HCT116 (cell line): ENCODE results near the gene WAS. TPM values are rescaled to one million over a fixed set of nuclear protein-coding genes. Genes with fewer than 3 reads are reported as not detected.

Source experiments
- ATAC-seq: fragments of 200-7000 bp; cut with Tn5 transposase; 2 replicates; pipeline ENCODE4 v1.9.1; 2020; ENCODE audit warnings: mild to moderate bottlenecking, moderate library complexity
- BruUV-seq: library from RNA; stranded (reverse); fragments of 400-500 nt; replicated peaks from 2 replicates; lab custom pipeline; 2021; lab: Mats Ljungman, UMichigan
- CTCF ChIA-PET: fragments of 300-600 bp; sonication (Branson Sonifier 250); formaldehyde crosslinking; loops from one replicate; lab custom pipeline; 2021; ENCODE audit warnings: antibody characterized with exemption; lab: Charles Lee
- POLR2A ChIA-PET: fragments of 300-600, 350-600 bp; sonication (Branson Sonifier 250); formaldehyde crosslinking; loops from one replicate; lab custom pipeline; 2021; ENCODE audit warnings: antibody characterized with exemption; lab: Charles Lee
- RAD21 ChIA-PET, 2 experiments: fragments of 300-600 bp; sonication (Branson Sonifier 250); formaldehyde crosslinking; loops; one replicate each; lab custom pipeline; 2023; ENCODE audit warnings: low total read pairs in 2 of 2; ENCODE audit not compliant: uncharacterized antibody in 2 of 2, unreplicated experiment in 2 of 2, low non-redundant PET in 1 of 2; lab: Charles Lee
- DNase-seq: peaks from one replicate; pipeline ENCODE4 v3.0.0-alpha.2; 2010; ENCODE audit warnings: low read depth, low spot score
- H2AFZ ChIP-seq: fragments of 200-600 bp; shearing (Covaris generic), sonication (generic); 2 replicates; pipeline ENCODE4 v1.6.1; 2017; ENCODE audit warnings: low read depth, mixed run types, mixed read lengths, antibody characterized with exemption, low read length; ENCODE audit not compliant: poor library complexity, severe bottlenecking
- H3K27ac ChIP-seq: 2 replicates; pipeline ENCODE4 v1.5.1; 2012; ENCODE audit warnings: low read depth, low read length
- H3K27me3 ChIP-seq: fragments of 200-600 bp; sonication (generic); 2 replicates; pipeline ENCODE4 v1.6.1; 2016; ENCODE audit warnings: mixed run types, low read length, mixed read lengths; ENCODE audit not compliant: insufficient read depth
- H3K36me3 ChIP-seq, 2 experiments: fragments of 200-500 bp in 1 of 2; fragments of 200-600 bp in 1 of 2; sonication (Bioruptor generic) in 1 of 2; sonication (generic) in 1 of 2; 2 replicates each; pipeline versions ENCODE4 v1.5.1 to v1.6.1; 2014 to 2016; ENCODE audit warnings: low read length in 2 of 2, inconsistent platforms in 1 of 2, mixed read lengths in 1 of 2, mixed run types in 1 of 2; ENCODE audit not compliant: insufficient read depth in 2 of 2, control insufficient read depth in 1 of 2
- H3K4me1 ChIP-seq, 2 experiments: fragments of 200-600 bp in 1 of 2; sonication (generic) in 1 of 2; 2 replicates each; pipeline versions ENCODE4 v1.5.1 to v1.6.1; 2012 to 2017; ENCODE audit warnings: low read length in 2 of 2, inconsistent platforms in 1 of 2, mild to moderate bottlenecking in 1 of 2, mixed read lengths in 1 of 2, mixed run types in 1 of 2, moderate library complexity in 1 of 2; ENCODE audit not compliant: insufficient read depth in 2 of 2, control insufficient read depth in 1 of 2
- H3K4me2 ChIP-seq: fragments of 200-600 bp; sonication (generic); 2 replicates; pipeline ENCODE4 v1.6.1; 2017; ENCODE audit warnings: mixed run types, low read length, mixed read lengths
- H3K4me3 ChIP-seq, 2 experiments: fragments of 200-600 bp in 1 of 2; sonication (generic) in 1 of 2; replicated peaks in 1 of 2; 2 replicates each; pipeline ENCODE4 v1.5.1; 2011 to 2016; ENCODE audit warnings: low read length in 2 of 2, control low read depth in 1 of 2, low read depth in 1 of 2, mild to moderate bottlenecking in 1 of 2, mixed read lengths in 1 of 2, mixed run types in 1 of 2
- H3K79me2 ChIP-seq: fragments of 200-600 bp; sonication (generic); 2 replicates; pipeline ENCODE4 v1.6.1; 2017; ENCODE audit warnings: mild to moderate bottlenecking, mixed run types, low read length, moderate library complexity, mixed read lengths; ENCODE audit not compliant: insufficient read depth
- H3K9ac ChIP-seq: fragments of 200-600 bp; sonication (generic); 2 replicates; pipeline ENCODE4 v1.6.1; 2016; ENCODE audit warnings: low read length, mixed read lengths
- H3K9me2 ChIP-seq: fragments of 200-600 bp; sonication (generic), shearing (Covaris generic); 2 replicates; pipeline ENCODE4 v1.6.1; 2017; ENCODE audit warnings: mixed run types, mild to moderate bottlenecking, moderate library complexity; ENCODE audit not compliant: insufficient read depth
- H3K9me3 ChIP-seq, 2 experiments: fragments of 200-500 bp in 1 of 2; fragments of 200-600 bp in 1 of 2; sonication (Bioruptor generic) in 1 of 2; sonication (generic) in 1 of 2; 2 replicates each; pipeline ENCODE4 v1.6.1; 2014 to 2017; ENCODE audit warnings: low read length in 2 of 2, mixed read lengths in 2 of 2, inconsistent platforms in 1 of 2, low read depth in 1 of 2, mild to moderate bottlenecking in 1 of 2, mixed run types in 1 of 2, moderate library complexity in 1 of 2; ENCODE audit not compliant: control insufficient read depth in 1 of 2, insufficient read depth in 1 of 2
- H4K20me1 ChIP-seq: fragments of 200-600 bp; sonication (generic), shearing (Covaris generic); 2 replicates; pipeline ENCODE4 v1.6.1; 2017; ENCODE audit warnings: mixed run types, mild to moderate bottlenecking, moderate library complexity; ENCODE audit not compliant: insufficient read depth
- CTCF ChIP-seq, 3 experiments: fragments of 200-600 bp in 1 of 3; sonication (generic) in 1 of 3; IDR thresholded peaks in 2 of 3; conservative IDR thresholded peaks in 1 of 3; 2 replicates each; pipeline ENCODE4 v1.5.1; 2012 to 2017; ENCODE audit warnings: low read depth in 2 of 3, low read length in 2 of 3, antibody characterized with exemption in 1 of 3, borderline replicate concordance in 1 of 3, control low read depth in 1 of 3, mild to moderate bottlenecking in 1 of 3, mixed read lengths in 1 of 3, mixed run types in 1 of 3, moderate library complexity in 1 of 3; ENCODE audit not compliant: insufficient read depth in 1 of 3
- EGR1 ChIP-seq: IDR thresholded peaks from 2 replicates; pipeline ENCODE4 v1.6.1; 2012; ENCODE audit warnings: low read depth
- FOSL1 ChIP-seq: IDR thresholded peaks from 2 replicates; pipeline ENCODE4 v1.6.1; 2012; ENCODE audit warnings: low read depth
- JUND ChIP-seq: IDR thresholded peaks from 2 replicates; pipeline ENCODE4 v1.6.1; 2012
- MAX ChIP-seq: IDR thresholded peaks from 2 replicates; pipeline ENCODE4 v1.6.1; 2012
- POLR2A ChIP-seq: IDR thresholded peaks from 2 replicates; pipeline ENCODE4 v1.7.0; 2011; ENCODE audit warnings: borderline replicate concordance; ENCODE audit not compliant: insufficient read depth, insufficient read length; ENCODE audit errors: extremely low read depth
- RAD21 ChIP-seq: IDR thresholded peaks from 2 replicates; pipeline ENCODE4 v1.6.1; 2012; ENCODE audit warnings: low read depth, mild to moderate bottlenecking
- REST ChIP-seq: IDR thresholded peaks from 2 replicates; pipeline ENCODE4 v1.6.1; 2012; ENCODE audit warnings: low read depth
- SRF ChIP-seq: IDR thresholded peaks from 2 replicates; pipeline ENCODE4 v1.6.1; 2012; ENCODE audit warnings: low read depth
- ZBTB33 ChIP-seq: IDR thresholded peaks from 2 replicates; pipeline ENCODE4 v1.6.1; 2011; ENCODE audit warnings: mild to moderate bottlenecking, low read length, moderate library complexity; ENCODE audit not compliant: insufficient replicate concordance; ENCODE audit errors: extremely low read depth
- intact Hi-C: fragments of 100-400 bp; cut with micrococcal nuclease; formaldehyde crosslinking; loops from 2 replicates; pipeline ENCODE4 v1.10.0; 2022
- total RNA-seq: library from RNA; stranded (reverse); gene quantifications from one replicate; pipeline ENCODE4 v1.2.1, GENCODE V29; 2021; ENCODE audit not compliant: unreplicated experiment

Gene WAS
- total RNA-seq, 1 experiment from 2014 or later, result 0.84 TPM

GRCh38 chrX:48728653-48729052 lies 45.1 kb downstream of the WAS start:
- no TSS peak for BruUV-seq
- Histone ChIP-seq H2AFZ (no peak overlapping the region), H3K27ac (no peak overlapping the region), H3K27me3 (no peaks in the 10 kb centered on the region), H3K36me3 (no peaks in the 10 kb centered on the region), H3K9ac (no peak overlapping the region), H3K4me2 (no peak overlapping the region), H3K9me3 (no peaks in the 10 kb centered on the region), H3K4me1 (no peaks in the 10 kb centered on the region), H3K79me2 (no peaks in the 10 kb centered on the region), H4K20me1 (no peaks in the 10 kb centered on the region), H3K4me3 (no peak overlapping the region), H3K9me2 (no peaks in the 10 kb centered on the region)
- intact Hi-C loops, result loop anchor here (10.0 kb wide), 1 partner anchor 64 kb away; no protein-coding TSS in a partner anchor
- RAD21 ChIA-PET, result no interaction called here
- POLR2A ChIA-PET, result interaction anchor here (0.8 kb wide), 1 partner anchor 8 kb away, joined by 3 read pairs; no protein-coding TSS in a partner anchor
- CTCF ChIA-PET, result no interaction called here
- TF ChIP-seq CTCF (IDR thresholded peaks at IDR 0.05 in 2 of 3, conservative IDR thresholded peaks at IDR 0.05 in 1 of 3; ENCODE audit: borderline replicate concordance in 1 of 3, insufficient read depth in 1 of 3, low read depth in 2 of 3, low read length in 2 of 3) (no peak), FOSL1 (no peak), POLR2A (no peak), MAX (no peak)
- DNase-seq, result no peak
- ATAC-seq, result no peak

GRCh38 chrX:48736303-48736702 lies 52.7 kb downstream of the WAS start:
- CTCF ChIA-PET, result no interaction called here
- Histone ChIP-seq H3K4me2 (peak overlapping the region; percentile 90), H3K36me3 (no peaks in the 10 kb centered on the region), H3K4me3 (peak overlapping the region; percentile 61 to 72), H2AFZ (no peak overlapping the region), H3K27ac (0 out of 2 replicates have a peak overlapping the region, but pooled peaks have one; percentile 12), H3K9ac (peak overlapping the region; percentile 51), H3K4me1 (peaks cover 6 to 12% of the 10 kb centered on the region in 2 experiments; a peak in 3 of 4 replicates), H3K79me2 (no peaks in the 10 kb centered on the region)
- no peak for ATAC-seq
- BruUV-seq, result no TSS peak
- POLR2A ChIA-PET, result no interaction called here
- RAD21 ChIA-PET, result no interaction called here
- intact Hi-C loops, result no loop called here
- TF ChIP-seq SRF, result no peak
- no peak for TF ChIP-seq EGR1
- no peak for TF ChIP-seq REST
- TF ChIP-seq JUND, result no peak
- TF ChIP-seq FOSL1, result no peak
- TF ChIP-seq ZBTB33, result no peak
- TF ChIP-seq RAD21, result no peak
- TF ChIP-seq, all 23 proteins: peak for 0
- Histone ChIP-seq H3K9me2 (no peaks in the 10 kb centered on the region), H3K27me3 (no peaks in the 10 kb centered on the region), H4K20me1 (no peaks in the 10 kb centered on the region), H3K9me3 (no peaks in the 10 kb centered on the region)
- no peak for DNase-seq
